HCT116 (cell line): ENCODE results near the gene CHSY1. TPM values are rescaled to one million over a fixed set of nuclear protein-coding genes. Genes with fewer than 3 reads are reported as not detected.

ENCODE experiments used
- ATAC-seq: fragments of 200-7000 bp; cut with Tn5 transposase; 2 replicates; pipeline ENCODE4 v1.9.1; 2020; ENCODE audit warnings: mild to moderate bottlenecking, moderate library complexity
- BruUV-seq: library from RNA; stranded (reverse); fragments of 400-500 nt; replicated peaks from 2 replicates; lab custom pipeline; 2021; lab: Mats Ljungman, UMichigan
- CTCF ChIA-PET: fragments of 300-600 bp; sonication (Branson Sonifier 250); formaldehyde crosslinking; loops from one replicate; lab custom pipeline; 2021; ENCODE audit warnings: antibody characterized with exemption; lab: Charles Lee
- POLR2A ChIA-PET: fragments of 300-600, 350-600 bp; sonication (Branson Sonifier 250); formaldehyde crosslinking; loops from one replicate; lab custom pipeline; 2021; ENCODE audit warnings: antibody characterized with exemption; lab: Charles Lee
- RAD21 ChIA-PET, 2 experiments: fragments of 300-600 bp; sonication (Branson Sonifier 250); formaldehyde crosslinking; loops; one replicate each; lab custom pipeline; 2023; ENCODE audit warnings: low total read pairs in 2 of 2; ENCODE audit not compliant: uncharacterized antibody in 2 of 2, unreplicated experiment in 2 of 2, low non-redundant PET in 1 of 2; lab: Charles Lee
- DNase-seq: peaks from one replicate; pipeline ENCODE4 v3.0.0-alpha.2; 2010; ENCODE audit warnings: low read depth, low spot score
- H2AFZ ChIP-seq: fragments of 200-600 bp; shearing (Covaris generic), sonication (generic); 2 replicates; pipeline ENCODE4 v1.6.1; 2017; ENCODE audit warnings: low read depth, mixed run types, mixed read lengths, antibody characterized with exemption, low read length; ENCODE audit not compliant: poor library complexity, severe bottlenecking
- H3K27ac ChIP-seq: 2 replicates; pipeline ENCODE4 v1.5.1; 2012; ENCODE audit warnings: low read depth, low read length
- H3K27me3 ChIP-seq: fragments of 200-600 bp; sonication (generic); 2 replicates; pipeline ENCODE4 v1.6.1; 2016; ENCODE audit warnings: mixed run types, low read length, mixed read lengths; ENCODE audit not compliant: insufficient read depth
- H3K36me3 ChIP-seq, 2 experiments: fragments of 200-500 bp in 1 of 2; fragments of 200-600 bp in 1 of 2; sonication (Bioruptor generic) in 1 of 2; sonication (generic) in 1 of 2; 2 replicates each; pipeline versions ENCODE4 v1.5.1 to v1.6.1; 2014 to 2016; ENCODE audit warnings: low read length in 2 of 2, inconsistent platforms in 1 of 2, mixed read lengths in 1 of 2, mixed run types in 1 of 2; ENCODE audit not compliant: insufficient read depth in 2 of 2, control insufficient read depth in 1 of 2
- H3K4me1 ChIP-seq, 2 experiments: fragments of 200-600 bp in 1 of 2; sonication (generic) in 1 of 2; 2 replicates each; pipeline versions ENCODE4 v1.5.1 to v1.6.1; 2012 to 2017; ENCODE audit warnings: low read length in 2 of 2, inconsistent platforms in 1 of 2, mild to moderate bottlenecking in 1 of 2, mixed read lengths in 1 of 2, mixed run types in 1 of 2, moderate library complexity in 1 of 2; ENCODE audit not compliant: insufficient read depth in 2 of 2, control insufficient read depth in 1 of 2
- H3K4me2 ChIP-seq: fragments of 200-600 bp; sonication (generic); 2 replicates; pipeline ENCODE4 v1.6.1; 2017; ENCODE audit warnings: mixed run types, low read length, mixed read lengths
- H3K4me3 ChIP-seq, 2 experiments: fragments of 200-600 bp in 1 of 2; sonication (generic) in 1 of 2; replicated peaks in 1 of 2; 2 replicates each; pipeline ENCODE4 v1.5.1; 2011 to 2016; ENCODE audit warnings: low read length in 2 of 2, control low read depth in 1 of 2, low read depth in 1 of 2, mild to moderate bottlenecking in 1 of 2, mixed read lengths in 1 of 2, mixed run types in 1 of 2
- H3K79me2 ChIP-seq: fragments of 200-600 bp; sonication (generic); 2 replicates; pipeline ENCODE4 v1.6.1; 2017; ENCODE audit warnings: mild to moderate bottlenecking, mixed run types, low read length, moderate library complexity, mixed read lengths; ENCODE audit not compliant: insufficient read depth
- H3K9ac ChIP-seq: fragments of 200-600 bp; sonication (generic); 2 replicates; pipeline ENCODE4 v1.6.1; 2016; ENCODE audit warnings: low read length, mixed read lengths
- H3K9me2 ChIP-seq: fragments of 200-600 bp; sonication (generic), shearing (Covaris generic); 2 replicates; pipeline ENCODE4 v1.6.1; 2017; ENCODE audit warnings: mixed run types, mild to moderate bottlenecking, moderate library complexity; ENCODE audit not compliant: insufficient read depth
- H3K9me3 ChIP-seq, 2 experiments: fragments of 200-500 bp in 1 of 2; fragments of 200-600 bp in 1 of 2; sonication (Bioruptor generic) in 1 of 2; sonication (generic) in 1 of 2; 2 replicates each; pipeline ENCODE4 v1.6.1; 2014 to 2017; ENCODE audit warnings: low read length in 2 of 2, mixed read lengths in 2 of 2, inconsistent platforms in 1 of 2, low read depth in 1 of 2, mild to moderate bottlenecking in 1 of 2, mixed run types in 1 of 2, moderate library complexity in 1 of 2; ENCODE audit not compliant: control insufficient read depth in 1 of 2, insufficient read depth in 1 of 2
- H4K20me1 ChIP-seq: fragments of 200-600 bp; sonication (generic), shearing (Covaris generic); 2 replicates; pipeline ENCODE4 v1.6.1; 2017; ENCODE audit warnings: mixed run types, mild to moderate bottlenecking, moderate library complexity; ENCODE audit not compliant: insufficient read depth
- REST ChIP-seq: IDR thresholded peaks from 2 replicates; pipeline ENCODE4 v1.6.1; 2012; ENCODE audit warnings: low read depth
- SP1 ChIP-seq: IDR thresholded peaks from 2 replicates; pipeline ENCODE4 v1.6.1; 2012; ENCODE audit warnings: low read depth
- YY1 ChIP-seq: IDR thresholded peaks from 2 replicates; pipeline ENCODE4 v1.6.1; 2011; ENCODE audit warnings: low read length, low read depth, moderate library complexity, mild to moderate bottlenecking; ENCODE audit not compliant: insufficient replicate concordance; ENCODE audit errors: extremely low read depth
- intact Hi-C: fragments of 100-400 bp; cut with micrococcal nuclease; formaldehyde crosslinking; loops from 2 replicates; pipeline ENCODE4 v1.10.0; 2022
- total RNA-seq: library from RNA; stranded (reverse); gene quantifications from one replicate; pipeline ENCODE4 v1.2.1, GENCODE V29; 2021; ENCODE audit not compliant: unreplicated experiment

The CHSY1 gene
- total RNA-seq, 1 experiment from 2014 or later = 25.4 TPM

- POLR2A ChIA-PET = no interaction called here
These were observed 41.4 kb downstream of the CHSY1 start for GRCh38 chr15:101210466-101210865.

More at GRCh38 chr15:101210466-101210865, 41.4 kb downstream of the CHSY1 start:
- intact Hi-C loops = no loop called here
- H3K27ac ChIP-seq = no peak overlapping the region
- H3K4me2 ChIP-seq = no peak overlapping the region
- TF ChIP-seq YY1 (no peak), SP1 (no peak), REST (no peak)
- ChIA-PET CTCF (no interaction called here), RAD21 (no interaction called here)
- no peak overlapping the region for H3K9ac ChIP-seq
- peaks cover 96% of the 10 kb centered on the region for H3K79me2 ChIP-seq
- H3K4me1 ChIP-seq = no peaks in the 10 kb centered on the region; a peak in 1 of 4 replicates
- H3K9me3 ChIP-seq = no peaks in the 10 kb centered on the region
- no peaks in the 10 kb centered on the region for H3K9me2 ChIP-seq
- no peaks in the 10 kb centered on the region for H3K27me3 ChIP-seq
- no peaks in the 10 kb centered on the region for H3K36me3 ChIP-seq
- H2AFZ ChIP-seq = no peak overlapping the region
- no TSS peak for BruUV-seq
- no peak for ATAC-seq
- no peak for DNase-seq
- H4K20me1 ChIP-seq = peaks cover 20% of the 10 kb centered on the region; the same call in 1 of the 2 replicates
- no peak overlapping the region for H3K4me3 ChIP-seq
